ENCODE measurements around the gene ARL3.

The ARL3 gene

GRCh38 chr10:102682981-102683380 lies 31.2 kb downstream of the ARL3 start:
- DNase-seq (ENCODE audit: insufficient read length, low spot score) = no peak
- no peak for TF ChIP-seq CTCF (IDR thresholded peaks at IDR 0.05; ENCODE audit: insufficient read depth, missing control alignments)
- no peak for FAIRE-seq

- DNase-seq (ENCODE audit: insufficient read length, low spot score) (no peak), FAIRE-seq (no peak)
- TF ChIP-seq CTCF (IDR thresholded peaks at IDR 0.05; ENCODE audit: insufficient read depth, missing control alignments) = no peak
Observed at GRCh38 chr10:102682416-102682815, 31.8 kb downstream of the ARL3 start.

- no peak for TF ChIP-seq CTCF (IDR thresholded peaks at IDR 0.05; ENCODE audit: insufficient read depth, missing control alignments)
- no peak for FAIRE-seq
- no peak for DNase-seq (ENCODE audit: insufficient read length, low spot score)
Observed at GRCh38 chr10:102681696-102682095, 32.5 kb downstream of the ARL3 start.

- no peak for TF ChIP-seq CTCF (IDR thresholded peaks at IDR 0.05; ENCODE audit: insufficient read depth, missing control alignments)
- DNase-seq (ENCODE audit: insufficient read length, low spot score) (no peak), FAIRE-seq (no peak)
Observed at GRCh38 chr10:102679596-102679995, 34.6 kb downstream of the ARL3 start.

- FAIRE-seq (no peak), DNase-seq (ENCODE audit: insufficient read length, low spot score) (no peak)
- TF ChIP-seq CTCF (IDR thresholded peaks at IDR 0.05; ENCODE audit: insufficient read depth, missing control alignments) = peak; percentile 54
Observed at GRCh38 chr10:102678842-102679289, 35.3 kb downstream of the ARL3 start.

- FAIRE-seq (no peak), DNase-seq (ENCODE audit: insufficient read length, low spot score) (no peak)
- TF ChIP-seq CTCF (IDR thresholded peaks at IDR 0.05; ENCODE audit: insufficient read depth, missing control alignments) = no peak
Observed at GRCh38 chr10:102678068-102678400, 36.2 kb downstream of the ARL3 start.

GRCh38 chr10:102677331-102678067 lies 36.7 kb downstream of the ARL3 start:
- no peak for DNase-seq (ENCODE audit: insufficient read length, low spot score)
- no peak for FAIRE-seq
- no peak for TF ChIP-seq CTCF (IDR thresholded peaks at IDR 0.05; ENCODE audit: insufficient read depth, missing control alignments)
